Activated T-helper 2 cell treated with anti-CD3 and anti-CD28 coated beads, Interferon-gamma antibody, Interleukin-2, Interleukin-4, amounts not matched to agents 10 μg/mL and 5 μg/mL and 100 μg/mL, durations not matched to agents 14 hours and 24 hours and 36 hours (primary cell): ENCODE measurements around the gene MSX1. TPM values are rescaled to one million over a fixed set of nuclear protein-coding genes. Genes with fewer than 3 reads are reported as not detected.

Experiments used
- DNase-seq: peaks from one replicate; pipeline ENCODE4 v3.0.0; 2021; ENCODE audit warnings: low spot score
- H3K27ac Mint-ChIP-seq: one replicate; pipeline ENCODE4 v1.8.0; 2021; ENCODE audit warnings: mixed read lengths
- H3K27me3 Mint-ChIP-seq: one replicate; pipeline ENCODE4 v1.8.0; 2021; ENCODE audit warnings: low read depth, mixed read lengths
- H3K36me3 Mint-ChIP-seq: one replicate; pipeline ENCODE4 v1.8.0; 2021; ENCODE audit warnings: low read depth, mixed read lengths
- H3K4me1 Mint-ChIP-seq: one replicate; pipeline ENCODE4 v1.8.0; 2021; ENCODE audit warnings: low read depth, mixed read lengths
- H3K4me3 Mint-ChIP-seq: one replicate; pipeline ENCODE4 v1.8.0; 2021; ENCODE audit warnings: low read depth, mild to moderate bottlenecking, moderate library complexity, mixed read lengths
- H3K9me3 Mint-ChIP-seq: one replicate; pipeline ENCODE4 v1.8.0; 2021; ENCODE audit warnings: mixed read lengths
- intact Hi-C: fragments of 100-400 bp; cut with micrococcal nuclease; formaldehyde crosslinking; loops from one replicate; pipeline ENCODE4 v1.15.1; 2023
- total RNA-seq: library from RNA; stranded (reverse); gene quantifications from 2 replicates; pipeline ENCODE4 v1.2.3, GENCODE V29; 2022

MSX1 gene
- total RNA-seq, 1 donor from 2014 or later = not detected

- Mint-ChIP-seq H3K4me1 (no peaks in the 10 kb centered on the region), H3K27me3 (peaks cover 3% of the 10 kb centered on the region), H3K9me3 (no peaks in the 10 kb centered on the region), H3K4me3 (no peak overlapping the region), H3K27ac (no peak overlapping the region), H3K36me3 (no peaks in the 10 kb centered on the region)
- no peak for DNase-seq
- intact Hi-C loops = no loop called here
Observed at GRCh38 chr4:4847011-4847410, 12.5 kb upstream of the MSX1 start.

DNA sequence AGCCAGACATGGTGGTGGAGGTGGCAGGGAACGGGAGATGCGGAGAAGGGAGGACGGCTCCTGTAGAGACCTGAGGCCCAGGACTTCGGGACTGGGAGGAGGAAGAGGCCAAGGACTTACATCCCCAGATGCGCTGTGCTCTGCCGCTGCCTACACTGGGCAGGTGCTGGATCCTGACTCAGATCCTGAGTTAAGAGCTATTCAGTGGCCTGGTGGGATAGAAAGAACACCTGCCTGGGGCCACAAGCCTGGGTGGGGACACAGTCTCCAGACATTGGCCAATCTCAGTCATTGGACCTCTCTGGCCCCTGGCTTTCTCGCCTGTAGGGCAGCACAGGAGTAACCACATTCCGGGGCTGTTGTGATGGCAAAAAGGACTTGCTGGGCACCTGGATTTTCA, 10.9 kb upstream of the MSX1 start:
- Mint-ChIP-seq H3K4me1 (peaks cover 7% of the 10 kb centered on the region), H3K27me3 (peaks cover 16% of the 10 kb centered on the region), H3K27ac (no peak overlapping the region), H3K4me3 (no peak overlapping the region), H3K9me3 (no peaks in the 10 kb centered on the region), H3K36me3 (no peaks in the 10 kb centered on the region)
- no peak for DNase-seq
- intact Hi-C loops = no loop called here

- no peak overlapping the region for H3K4me3 Mint-ChIP-seq
- DNase-seq = no peak
- no peaks in the 10 kb centered on the region for H3K36me3 Mint-ChIP-seq
- intact Hi-C loops = no loop called here
- peaks cover 19% of the 10 kb centered on the region for H3K27me3 Mint-ChIP-seq
- H3K9me3 Mint-ChIP-seq = no peaks in the 10 kb centered on the region
- no peak overlapping the region for H3K27ac Mint-ChIP-seq
- H3K4me1 Mint-ChIP-seq = peaks cover 8% of the 10 kb centered on the region
Observed at GRCh38 chr4:4849106-4849505, 10.4 kb upstream of the MSX1 start.

DNA sequence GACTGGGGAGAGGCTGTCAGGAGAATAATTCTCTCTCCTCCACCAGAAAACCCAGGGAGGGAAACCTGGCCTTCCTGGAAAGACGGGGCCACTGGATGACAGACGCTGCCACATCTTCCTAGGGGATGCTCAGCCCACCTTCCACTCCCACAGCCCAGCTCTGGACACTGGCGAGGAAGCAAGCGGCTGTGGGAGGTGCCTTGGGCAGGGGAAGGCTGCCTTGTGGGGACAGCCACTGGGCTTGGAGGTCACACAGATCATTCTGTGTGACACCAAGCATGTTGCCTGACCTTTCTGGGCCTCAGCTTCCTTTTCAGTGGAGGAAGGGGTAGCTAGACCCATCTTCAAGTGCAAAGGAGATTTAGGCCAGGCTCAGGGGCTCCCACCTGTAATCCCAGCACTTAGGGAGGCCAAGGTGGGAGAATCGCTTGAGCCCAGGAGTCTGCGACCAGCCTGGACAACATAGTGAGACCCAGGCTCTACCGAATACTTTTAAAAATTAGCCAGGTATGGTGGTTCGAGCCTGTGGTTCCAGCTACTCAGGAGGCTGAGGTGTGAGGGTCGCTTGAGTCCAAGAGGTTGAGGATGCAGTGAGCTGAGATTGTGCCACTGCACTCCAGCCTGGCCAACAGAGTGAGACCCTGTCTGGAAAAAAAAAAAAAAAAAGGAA, 9.8 kb upstream of the MSX1 start:
- no peaks in the 10 kb centered on the region for H3K9me3 Mint-ChIP-seq
- DNase-seq = no peak
- no peak overlapping the region for H3K27ac Mint-ChIP-seq
- no peaks in the 10 kb centered on the region for H3K36me3 Mint-ChIP-seq
- no peak overlapping the region for H3K4me3 Mint-ChIP-seq
- peaks cover 24% of the 10 kb centered on the region for H3K27me3 Mint-ChIP-seq
- H3K4me1 Mint-ChIP-seq = peaks cover 8% of the 10 kb centered on the region
- intact Hi-C loops = no loop called here

- Mint-ChIP-seq H3K4me3 (no peak overlapping the region), H3K27ac (no peak overlapping the region), H3K27me3 (peaks cover 36% of the 10 kb centered on the region), H3K36me3 (no peaks in the 10 kb centered on the region), H3K9me3 (no peaks in the 10 kb centered on the region), H3K4me1 (peaks cover 8% of the 10 kb centered on the region)
- no peak for DNase-seq
- intact Hi-C loops = no loop called here
Observed at GRCh38 chr4:4851081-4851480, 8.4 kb upstream of the MSX1 start.

GRCh38 chr4:4851906-4852305, 7.6 kb upstream of the MSX1 start:
- no peaks in the 10 kb centered on the region for H3K9me3 Mint-ChIP-seq

DNA sequence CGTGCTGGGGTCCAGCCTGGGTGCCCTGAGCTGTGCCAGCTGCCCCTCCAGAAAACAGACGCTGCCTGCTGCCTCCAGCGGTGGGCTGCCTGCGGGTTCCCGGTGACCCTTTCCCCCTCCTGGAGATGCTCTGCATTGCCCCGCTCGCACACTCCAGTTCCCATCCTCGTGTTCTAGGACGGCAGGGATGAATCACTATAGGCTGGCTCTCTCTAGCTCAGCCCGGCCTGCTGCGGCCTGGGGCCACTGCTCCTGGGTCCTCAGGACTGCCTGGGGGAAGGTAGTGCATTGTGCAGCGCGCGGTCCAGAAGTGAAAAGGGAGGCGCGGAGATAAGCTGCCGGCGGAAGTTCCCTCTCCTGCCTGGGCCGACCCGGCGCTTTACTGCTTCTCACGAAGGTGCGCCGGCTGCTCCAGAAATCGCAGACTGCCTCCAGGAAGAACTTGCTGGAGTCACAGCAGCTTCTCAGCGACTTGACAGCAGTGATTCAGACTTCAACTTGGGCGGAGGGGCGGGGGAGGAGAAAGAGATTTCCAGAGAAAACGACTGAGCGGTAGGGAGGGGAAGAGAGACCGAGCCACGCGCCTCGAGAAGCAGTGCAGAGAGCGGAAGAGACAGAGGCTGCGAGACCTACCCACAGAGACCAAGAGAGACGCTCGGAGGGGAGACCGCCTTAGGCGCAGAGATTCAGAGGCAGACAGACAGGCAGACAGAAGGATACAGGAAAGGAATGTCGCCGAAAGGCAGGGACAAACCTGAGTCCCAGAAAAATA, 6.7 kb upstream of the MSX1 start:
- H3K4me3 Mint-ChIP-seq = peak overlapping the region; percentile 48
- H3K9me3 Mint-ChIP-seq = peaks cover 6% of the 10 kb centered on the region
- peaks cover 10% of the 10 kb centered on the region for H3K4me1 Mint-ChIP-seq
- no peak for DNase-seq
- intact Hi-C loops = no loop called here
- H3K36me3 Mint-ChIP-seq = no peaks in the 10 kb centered on the region
- H3K27me3 Mint-ChIP-seq = peaks cover 49% of the 10 kb centered on the region
- H3K27ac Mint-ChIP-seq = no peak overlapping the region

More at GRCh38 chr4:4851906-4852305, 7.6 kb upstream of the MSX1 start:
- Mint-ChIP-seq H3K4me3 (no peak overlapping the region), H3K4me1 (peaks cover 8% of the 10 kb centered on the region), H3K36me3 (no peaks in the 10 kb centered on the region), H3K27me3 (peaks cover 41% of the 10 kb centered on the region), H3K27ac (no peak overlapping the region)
- intact Hi-C loops = no loop called here
- no peak for DNase-seq

DNA sequence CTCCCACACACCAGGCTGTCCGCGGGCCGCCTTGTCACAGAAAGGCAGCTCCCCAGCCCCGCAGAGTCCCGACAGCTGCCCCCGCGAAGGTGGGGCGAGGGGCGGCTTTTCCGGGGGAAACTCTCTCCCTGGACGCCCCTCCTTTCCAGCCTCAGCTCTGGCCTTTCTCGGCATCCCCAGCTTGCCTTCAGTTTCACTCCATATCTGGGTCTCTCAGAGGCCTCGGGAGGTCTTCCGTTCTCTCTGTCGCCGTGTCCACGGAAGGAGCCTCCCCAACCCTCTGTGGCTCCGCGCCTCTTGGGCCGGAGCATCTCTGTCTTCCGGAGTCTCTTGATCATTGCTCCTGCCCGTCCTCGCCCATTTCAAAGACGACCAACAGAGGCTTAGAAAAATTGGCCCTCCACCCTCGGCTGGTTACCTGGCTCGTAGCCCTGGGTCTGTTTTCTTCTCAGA, 6.1 kb upstream of the MSX1 start:
- H3K27me3 Mint-ChIP-seq = peaks cover 55% of the 10 kb centered on the region
- intact Hi-C loops = no loop called here
- peaks cover 10% of the 10 kb centered on the region for H3K4me1 Mint-ChIP-seq
- peak overlapping the region; percentile 33 for H3K4me3 Mint-ChIP-seq
- no peak for DNase-seq
- peaks cover 6% of the 10 kb centered on the region for H3K9me3 Mint-ChIP-seq
- H3K36me3 Mint-ChIP-seq = no peaks in the 10 kb centered on the region
- H3K27ac Mint-ChIP-seq = no peak overlapping the region

GRCh38 chr4:4853921-4854648, 5.4 kb upstream of the MSX1 start:
- DNase-seq = no peak
- H3K36me3 Mint-ChIP-seq = no peaks in the 10 kb centered on the region
- H3K4me1 Mint-ChIP-seq = peaks cover 13% of the 10 kb centered on the region
- no peak overlapping the region for H3K27ac Mint-ChIP-seq
- intact Hi-C loops = no loop called here
- H3K9me3 Mint-ChIP-seq = peaks cover 6% of the 10 kb centered on the region
- peaks cover 61% of the 10 kb centered on the region for H3K27me3 Mint-ChIP-seq
- H3K4me3 Mint-ChIP-seq = no peak overlapping the region

- no peak for DNase-seq
- H3K27me3 Mint-ChIP-seq = peaks cover 62% of the 10 kb centered on the region
- intact Hi-C loops = no loop called here
- H3K4me1 Mint-ChIP-seq = peaks cover 14% of the 10 kb centered on the region
- no peaks in the 10 kb centered on the region for H3K36me3 Mint-ChIP-seq
- peaks cover 6% of the 10 kb centered on the region for H3K9me3 Mint-ChIP-seq
- no peak overlapping the region for H3K4me3 Mint-ChIP-seq
- H3K27ac Mint-ChIP-seq = no peak overlapping the region
Observed at GRCh38 chr4:4854649-4855295, 4.7 kb upstream of the MSX1 start.

GRCh38 chr4:4855301-4856070, 4.0 kb upstream of the MSX1 start:
- Mint-ChIP-seq H3K27me3 (peaks cover 63% of the 10 kb centered on the region), H3K9me3 (peaks cover 6% of the 10 kb centered on the region), H3K4me3 (no peak overlapping the region), H3K27ac (no peak overlapping the region), H3K36me3 (no peaks in the 10 kb centered on the region), H3K4me1 (peaks cover 15% of the 10 kb centered on the region)
- intact Hi-C loops = loop anchor here (2.0 kb wide), 2 partner anchors 15 to 367 kb away; no protein-coding TSS in a partner anchor
- no peak for DNase-seq
